K562 (cell line): ENCODE measurements around the gene BARX2.

Experiments
- ELF4 ChIP-seq: fragments of 450-650 bp; formaldehyde crosslinking; IDR thresholded peaks from 2 replicates; pipeline ENCODE4 v1.4.0; 2022; ENCODE audit warnings: missing genetic modification characterization
- EZH2 ChIP-seq: IDR thresholded peaks from 2 replicates; pipeline ENCODE4 v1.6.1; 2012; ENCODE audit warnings: low read depth, mild to moderate bottlenecking, inconsistent platforms, low read length, borderline replicate concordance
- GATA2 ChIP-seq: sonication (generic); formaldehyde crosslinking; IDR thresholded peaks from 2 replicates; pipeline ENCODE4 v1.4.0; 2020; ENCODE audit warnings: mild to moderate bottlenecking, missing genetic modification reagents
- PRPF4 ChIP-seq: fragments of 200-400 bp; formaldehyde crosslinking; IDR thresholded peaks from one replicate; pipeline ENCODE4 v1.6.1; 2017; ENCODE audit warnings: low read length, low read depth, mild to moderate bottlenecking; ENCODE audit not compliant: insufficient read depth, poor library complexity, severe bottlenecking
- TAF1 ChIP-seq: IDR thresholded peaks from 2 replicates; pipeline ENCODE4 v1.6.1; 2011; ENCODE audit warnings: mild to moderate bottlenecking, low read length, moderate library complexity; ENCODE audit not compliant: insufficient read depth, control insufficient read depth, severe bottlenecking; ENCODE audit errors: extremely low read depth
- ZBTB11 ChIP-seq, 3 experiments: fragments of 200-800 bp in 1 of 3; fragments of 250-450 bp in 1 of 3; fragments of 450-650 bp in 1 of 3; sonication (Bioruptor Pico) in 1 of 3; sonication (Bioruptor generic) in 1 of 3; formaldehyde crosslinking in 1 of 3; IDR thresholded peaks; 2 replicates each; pipeline versions ENCODE4 v1.6.1 to v1.8.0; 2016 to 2022; ENCODE audit warnings: mild to moderate bottlenecking in 2 of 3, missing genetic modification characterization in 2 of 3, missing compliant biosample characterization in 1 of 3, moderate library complexity in 1 of 3
- ZBTB26 ChIP-seq: fragments of 450-650 bp; formaldehyde crosslinking; IDR thresholded peaks from 2 replicates; pipeline ENCODE4 v1.4.0; 2022; ENCODE audit warnings: missing genetic modification characterization
- ZNF121 ChIP-seq: sonication (generic); formaldehyde crosslinking; conservative IDR thresholded peaks from 2 replicates; pipeline ENCODE4 v1.8.0; 2022; ENCODE audit warnings: missing genetic modification reagents
- ZNF699 ChIP-seq: fragments of 250-450 bp; sonication (Bioruptor Pico); IDR thresholded peaks from 2 replicates; pipeline ENCODE4 v1.8.0; 2021; ENCODE audit warnings: mild to moderate bottlenecking, moderate library complexity; ENCODE audit not compliant: insufficient replicate concordance

- no peak for TF ChIP-seq TAF1
- no peak for TF ChIP-seq ELF4 (CRISPR knock-in tag)
- no peak for TF ChIP-seq PRPF4
- TF ChIP-seq GATA2 (CRISPR knock-in tag): no peak
- TF ChIP-seq ZNF699: no peak
- no peak for TF ChIP-seq ZBTB26 (CRISPR knock-in tag)
- no peak for TF ChIP-seq ZNF121
- no peak for TF ChIP-seq ZBTB11 (CRISPR knock-in tag; IDR thresholded peaks at IDR 0.05)
- no peak for TF ChIP-seq EZH2
These were observed 1.2 kb downstream of the BARX2 start for GRCh38 chr11:129376658-129377341.
